ENCODE data around the gene LYRM1. TPM values are rescaled to one million over a fixed set of nuclear protein-coding genes. Genes with fewer than 3 reads are reported as not detected.

LYRM1 gene
- total RNA-seq, 1 donor from 2014 or later: 31.7 TPM

GRCh38 chr16:20930365-20930690 is 29.8 kb downstream of the LYRM1 start:
- H3K4me1 Mint-ChIP-seq (ENCODE audit: unreplicated experiment): no peaks in the 10 kb centered on the region
- DNase-seq (ENCODE audit: extremely low spot score, unreplicated experiment): no peak
- H3K36me3 Mint-ChIP-seq: no peaks in the 10 kb centered on the region
- H3K27me3 Mint-ChIP-seq: no peaks in the 10 kb centered on the region
- no peaks in the 10 kb centered on the region for H3K9me3 Mint-ChIP-seq
- no peak overlapping the region for H3K27ac Mint-ChIP-seq
- no peak for TF ChIP-seq CTCF (conservative IDR thresholded peaks at IDR 0.05)
- H3K4me3 Mint-ChIP-seq: no peak overlapping the region

- no peak for TF ChIP-seq CTCF (conservative IDR thresholded peaks at IDR 0.05)
- no peak for DNase-seq (ENCODE audit: extremely low spot score, unreplicated experiment)
- H3K9me3 Mint-ChIP-seq: no peaks in the 10 kb centered on the region
- no peak overlapping the region for H3K27ac Mint-ChIP-seq
- no peaks in the 10 kb centered on the region for H3K27me3 Mint-ChIP-seq
- H3K4me3 Mint-ChIP-seq: no peak overlapping the region
- H3K36me3 Mint-ChIP-seq: no peaks in the 10 kb centered on the region
- no peaks in the 10 kb centered on the region for H3K4me1 Mint-ChIP-seq (ENCODE audit: unreplicated experiment)
Observed at GRCh38 chr16:20931066-20931600, 30.6 kb downstream of the LYRM1 start.

DNA sequence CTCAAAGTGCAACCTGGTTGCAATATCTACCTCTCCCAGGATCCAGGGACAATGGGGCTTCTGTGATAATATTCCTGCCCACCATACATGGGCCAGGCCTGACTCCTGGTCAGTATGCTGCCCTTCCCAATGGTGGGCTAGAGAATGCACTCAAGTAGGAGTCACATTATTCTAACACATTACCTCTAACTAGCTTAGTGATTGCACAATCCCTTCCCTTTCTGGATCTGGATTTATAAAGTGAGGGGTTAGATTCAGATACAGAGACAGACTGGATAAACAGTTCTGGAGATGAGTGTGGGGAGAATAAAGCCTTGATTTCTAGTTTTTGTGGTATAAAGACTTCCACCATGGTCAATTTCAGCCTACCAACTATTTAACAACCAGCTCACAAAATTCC is 33.0 kb downstream of the LYRM1 start:
- Mint-ChIP-seq H3K27me3 (no peaks in the 10 kb centered on the region), H3K36me3 (no peaks in the 10 kb centered on the region)
- TF ChIP-seq CTCF (conservative IDR thresholded peaks at IDR 0.05): no peak

GRCh38 chr16:20937736-20938135 is 37.2 kb downstream of the LYRM1 start:
- Mint-ChIP-seq H3K36me3 (no peaks in the 10 kb centered on the region), H3K27me3 (no peaks in the 10 kb centered on the region), H3K4me3 (no peak overlapping the region), H3K9me3 (no peaks in the 10 kb centered on the region), H3K4me1 (ENCODE audit: unreplicated experiment) (no peaks in the 10 kb centered on the region), H3K27ac (no peak overlapping the region)
- no peak for TF ChIP-seq CTCF (conservative IDR thresholded peaks at IDR 0.05)
- DNase-seq (ENCODE audit: extremely low spot score, unreplicated experiment): no peak

More for the DNA sequence above, 33.0 kb downstream of the LYRM1 start:
- Mint-ChIP-seq H3K4me3 (no peak overlapping the region), H3K27ac (no peak overlapping the region), H3K4me1 (ENCODE audit: unreplicated experiment) (no peaks in the 10 kb centered on the region), H3K9me3 (no peaks in the 10 kb centered on the region)
- DNase-seq (ENCODE audit: extremely low spot score, unreplicated experiment): no peak

DNA sequence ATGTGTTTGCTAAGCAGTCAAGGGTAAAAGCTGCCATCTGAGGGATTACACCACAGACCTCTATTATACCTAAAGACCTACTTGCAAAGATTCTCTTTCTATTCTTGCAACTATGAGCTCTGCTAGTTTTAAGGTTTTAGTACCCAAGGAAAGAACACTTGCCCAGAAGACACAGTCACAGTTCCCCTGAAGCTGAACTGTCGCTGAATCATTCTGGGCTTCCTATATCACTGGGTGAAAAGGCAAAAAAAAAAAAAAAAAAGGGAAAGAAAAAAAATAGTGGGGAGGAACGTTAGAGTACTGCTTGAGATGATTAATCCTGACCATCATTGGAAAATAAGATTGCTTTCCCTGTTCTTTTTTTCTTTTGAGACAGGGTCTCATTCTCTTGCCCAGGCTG is 37.9 kb downstream of the LYRM1 start:
- Mint-ChIP-seq H3K9me3 (no peaks in the 10 kb centered on the region), H3K4me1 (ENCODE audit: unreplicated experiment) (no peaks in the 10 kb centered on the region), H3K36me3 (no peaks in the 10 kb centered on the region), H3K4me3 (no peak overlapping the region), H3K27ac (no peak overlapping the region), H3K27me3 (no peaks in the 10 kb centered on the region)
- no peak for DNase-seq (ENCODE audit: extremely low spot score, unreplicated experiment)
- no peak for TF ChIP-seq CTCF (conservative IDR thresholded peaks at IDR 0.05)

DNA sequence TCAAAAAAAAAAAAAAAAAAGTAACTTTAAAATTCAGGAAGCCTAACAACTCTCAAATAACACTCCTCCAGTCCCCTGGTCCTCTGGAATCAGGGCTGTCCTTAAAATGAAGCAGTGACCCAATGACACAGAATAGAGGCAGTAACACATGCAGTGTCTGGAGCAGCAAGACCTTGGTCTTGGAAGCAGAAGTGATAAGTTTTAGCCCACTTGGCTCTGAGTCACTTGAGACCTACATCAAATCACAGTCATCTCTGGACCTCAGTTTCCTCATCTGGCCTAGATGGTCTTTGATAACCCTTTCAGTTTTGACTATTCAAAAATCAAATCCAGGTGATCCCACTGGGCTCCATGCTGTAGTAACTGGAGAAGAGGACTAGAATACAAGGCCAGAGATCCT is 39.0 kb downstream of the LYRM1 start:
- Mint-ChIP-seq H3K9me3 (no peaks in the 10 kb centered on the region), H3K4me3 (no peak overlapping the region), H3K4me1 (ENCODE audit: unreplicated experiment) (no peaks in the 10 kb centered on the region), H3K27me3 (no peaks in the 10 kb centered on the region), H3K36me3 (no peaks in the 10 kb centered on the region), H3K27ac (no peak overlapping the region)
- TF ChIP-seq CTCF (conservative IDR thresholded peaks at IDR 0.05): no peak
- no peak for DNase-seq (ENCODE audit: extremely low spot score, unreplicated experiment)

Measured in type B pancreatic cell (in vitro differentiated cells).